HG03571 (cell line): ENCODE data around the gene MAP3K14.

Source experiments
- ATAC-seq: cut with Tn5 transposase; IDR thresholded peaks from one replicate; pipeline ENCODE4 v1.9.1; 2021; ENCODE audit not compliant: unreplicated experiment

The MAP3K14 gene

GRCh38 chr17:45225051-45225700 is 91.6 kb downstream of the MAP3K14 start:
- ATAC-seq = no peak

GRCh38 chr17:45224671-45225050 is 92.2 kb downstream of the MAP3K14 start:
- no peak for ATAC-seq

GRCh38 chr17:45223539-45224528 is 93.0 kb downstream of the MAP3K14 start:
- no peak for ATAC-seq

- no peak for ATAC-seq
These were observed 93.8 kb downstream of the MAP3K14 start for GRCh38 chr17:45222996-45223538.

GRCh38 chr17:45222289-45222995 is 94.4 kb downstream of the MAP3K14 start:
- no peak for ATAC-seq

GRCh38 chr17:45222014-45222288 is 94.9 kb downstream of the MAP3K14 start:
- ATAC-seq = no peak

- no peak for ATAC-seq
These were observed 95.5 kb downstream of the MAP3K14 start, which contains the start of gene FMNL1 for GRCh38 chr17:45221081-45222013. TSS of gene FMNL1 (plus strand) at chr17:45221885. CDS start at chr17:45222125, 240 bp downstream.

GRCh38 chr17:45220079-45220478 is 96.7 kb downstream of the MAP3K14 start:
- ATAC-seq = no peak

GRCh38 chr17:45218895-45219661 is 97.7 kb downstream of the MAP3K14 start:
- ATAC-seq = no peak
